SU-DHL-6 (cell line): ENCODE measurements around the gene TMEM151B.

Experiments
- H2AFZ ChIP-seq: fragments of 200-600 bp; sonication (generic); 2 replicates; pipeline ENCODE4 v1.6.1; 2014; ENCODE audit warnings: low read depth, mild to moderate bottlenecking, moderate library complexity, mixed read lengths, antibody characterized with exemption, low read length; ENCODE audit not compliant: severe bottlenecking
- H3F3A ChIP-seq: fragments of 200-600 bp; shearing (Covaris generic); 2 replicates; pipeline ENCODE4 v1.6.0; 2016; ENCODE audit warnings: antibody characterized with exemption, mild to moderate bottlenecking; ENCODE audit not compliant: insufficient read depth
- H3K27ac ChIP-seq: fragments of 200-600 bp; sonication (generic); 2 replicates; pipeline ENCODE4 v1.5.1; 2016; ENCODE audit warnings: low read depth, mild to moderate bottlenecking, low read length, moderate library complexity, mixed read lengths
- H3K27me3 ChIP-seq: fragments of 200-600 bp; sonication (generic), shearing (Covaris generic); 2 replicates; pipeline ENCODE4 v1.6.0; 2014; ENCODE audit warnings: mild to moderate bottlenecking, low read length
- H3K36me3 ChIP-seq: fragments of 200-600 bp; sonication (generic); 2 replicates; pipeline ENCODE4 v1.6.1; 2014; ENCODE audit warnings: mild to moderate bottlenecking, low read length, mixed read lengths
- H3K4me2 ChIP-seq: fragments of 300-600, 200-600 bp; shearing (Covaris generic), sonication (generic); 2 replicates; pipeline ENCODE4 v1.6.0; 2014; ENCODE audit warnings: low read length, low read depth, mild to moderate bottlenecking; ENCODE audit not compliant: poor library complexity, severe bottlenecking
- H3K4me3 ChIP-seq: fragments of 200-600 bp; sonication (generic); 2 replicates; pipeline ENCODE4 v1.5.1; 2014; ENCODE audit warnings: antibody characterized with exemption, low read length, mild to moderate bottlenecking, mixed read lengths; ENCODE audit not compliant: insufficient read depth, poor library complexity, severe bottlenecking
- H3K79me2 ChIP-seq: fragments of 200-600 bp; sonication (generic); 2 replicates; pipeline ENCODE4 v1.6.1; 2014; ENCODE audit warnings: mild to moderate bottlenecking, low read length, moderate library complexity; ENCODE audit not compliant: insufficient read depth
- H3K9ac ChIP-seq: fragments of 200-600 bp; sonication (generic); 2 replicates; pipeline ENCODE4 v1.7.0; 2014; ENCODE audit warnings: mild to moderate bottlenecking, low read length
- H3K9me2 ChIP-seq: fragments of 200-600 bp; sonication (generic); replicated peaks from 2 replicates; pipeline ENCODE4 v1.6.1; 2014; ENCODE audit warnings: low read length; ENCODE audit not compliant: insufficient read depth
- H3K9me3 ChIP-seq: fragments of 200-600 bp; sonication (generic); 2 replicates; pipeline ENCODE4 v1.6.1; 2014; ENCODE audit warnings: low read length, mixed read lengths; ENCODE audit not compliant: insufficient read depth
- H4K20me1 ChIP-seq: fragments of 200-600 bp; sonication (generic); 2 replicates; pipeline ENCODE4 v1.6.1; 2014; ENCODE audit warnings: low read depth, mild to moderate bottlenecking, antibody characterized with exemption, low read length, moderate library complexity, mixed read lengths
- CTCF ChIP-seq: fragments of 200-600 bp; sonication (generic); IDR thresholded peaks from one replicate; pipeline ENCODE4 v1.5.1; 2017; ENCODE audit warnings: antibody characterized with exemption, mild to moderate bottlenecking, low read length, moderate library complexity; ENCODE audit not compliant: insufficient read depth, poor library complexity, severe bottlenecking
- EZH2phosphoT487 ChIP-seq: fragments of 200-600 bp; sonication (generic), shearing (Covaris generic); conservative IDR thresholded peaks from 2 replicates; pipeline ENCODE4 v1.6.1; 2018; ENCODE audit warnings: mild to moderate bottlenecking, antibody characterized with exemption, low read length, moderate library complexity, mixed read lengths

Gene TMEM151B

GRCh38 chr6:44268095-44268628 is 2.1 kb upstream of the TMEM151B start:
- no peak overlapping the region for H3K4me2 ChIP-seq
- no peaks in the 10 kb centered on the region for H3K36me3 ChIP-seq
- H3K9me2 ChIP-seq: no peaks in the 10 kb centered on the region
- H2AFZ ChIP-seq: no peak overlapping the region
- peaks cover 14% of the 10 kb centered on the region for H3K79me2 ChIP-seq
- TF ChIP-seq EZH2phosphoT487 (no peak), CTCF (peak; percentile 98)
- no peaks in the 10 kb centered on the region for H3K27me3 ChIP-seq
- no peak overlapping the region for H3K9ac ChIP-seq
- H3K9me3 ChIP-seq: no peaks in the 10 kb centered on the region
- no peak overlapping the region for H3K27ac ChIP-seq
- H3K4me3 ChIP-seq: no peak overlapping the region
- no peaks in the 10 kb centered on the region for H4K20me1 ChIP-seq
- H3F3A ChIP-seq: peaks cover 33% of the 10 kb centered on the region

- Histone ChIP-seq H3F3A (peaks cover 25% of the 10 kb centered on the region), H3K4me3 (no peak overlapping the region), H3K36me3 (no peaks in the 10 kb centered on the region), H3K79me2 (peaks cover 4% of the 10 kb centered on the region), H2AFZ (no peak overlapping the region), H3K4me2 (no peak overlapping the region), H3K27me3 (no peaks in the 10 kb centered on the region), H3K27ac (no peak overlapping the region), H3K9me3 (no peaks in the 10 kb centered on the region), H3K9ac (no peak overlapping the region), H4K20me1 (no peaks in the 10 kb centered on the region), H3K9me2 (no peaks in the 10 kb centered on the region)
- TF ChIP-seq CTCF (no peak), EZH2phosphoT487 (no peak)
These were observed 901 bp upstream of the TMEM151B start for GRCh38 chr6:44269178-44269920.

- TF ChIP-seq EZH2phosphoT487 (no peak), CTCF (no peak)
- Histone ChIP-seq H3K79me2 (no peaks in the 10 kb centered on the region), H3K36me3 (no peaks in the 10 kb centered on the region), H3K9me3 (no peaks in the 10 kb centered on the region), H3K9ac (no peak overlapping the region), H3K9me2 (no peaks in the 10 kb centered on the region), H3K4me2 (peak overlapping the region; percentile 34), H4K20me1 (no peaks in the 10 kb centered on the region), H3K27me3 (no peaks in the 10 kb centered on the region), H2AFZ (no peak overlapping the region), H3K4me3 (peak overlapping the region; percentile 27), H3F3A (peaks cover 18% of the 10 kb centered on the region), H3K27ac (no peak overlapping the region)
These were observed 516 bp downstream of the TMEM151B start for GRCh38 chr6:44270526-44271405.
